WI38 (cell line): ENCODE results near the gene PBLD.
"Not testable (repeated sequence)": the region's sequence is repeated elsewhere in the genome, so short reads cannot be mapped to it uniquely, and the experiment has no call there.

Source experiments
- H3K4me3 ChIP-seq: 2 replicates; pipeline ENCODE4 v1.5.1; 2011; ENCODE audit warnings: low read depth, mild to moderate bottlenecking, control low read depth, low read length
- CTCF ChIP-seq: IDR thresholded peaks from 2 replicates; pipeline ENCODE4 v1.5.1; 2012; ENCODE audit warnings: low read depth, mild to moderate bottlenecking, control low read depth, low read length

The PBLD gene

DNA sequence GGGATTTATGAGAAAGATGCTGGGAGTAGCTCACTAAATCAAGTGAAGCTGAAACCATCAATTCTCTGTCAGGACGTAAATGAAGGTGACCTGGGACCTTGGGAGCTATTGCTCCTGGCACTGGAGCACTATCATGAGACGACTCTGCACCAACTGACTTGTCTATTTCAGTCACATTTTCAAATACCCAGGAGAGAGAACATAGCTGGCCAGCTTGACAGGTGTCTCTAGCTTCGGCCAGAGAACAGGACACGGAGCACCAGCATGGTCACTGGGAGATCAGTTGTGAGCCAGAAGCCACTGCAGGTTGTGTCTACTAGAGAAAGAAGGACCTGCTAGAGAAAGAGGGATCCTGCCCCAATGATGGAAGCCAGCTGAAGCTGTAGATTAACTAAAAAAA is 83.4 kb downstream of the PBLD start:
- no peak for TF ChIP-seq CTCF

DNA sequence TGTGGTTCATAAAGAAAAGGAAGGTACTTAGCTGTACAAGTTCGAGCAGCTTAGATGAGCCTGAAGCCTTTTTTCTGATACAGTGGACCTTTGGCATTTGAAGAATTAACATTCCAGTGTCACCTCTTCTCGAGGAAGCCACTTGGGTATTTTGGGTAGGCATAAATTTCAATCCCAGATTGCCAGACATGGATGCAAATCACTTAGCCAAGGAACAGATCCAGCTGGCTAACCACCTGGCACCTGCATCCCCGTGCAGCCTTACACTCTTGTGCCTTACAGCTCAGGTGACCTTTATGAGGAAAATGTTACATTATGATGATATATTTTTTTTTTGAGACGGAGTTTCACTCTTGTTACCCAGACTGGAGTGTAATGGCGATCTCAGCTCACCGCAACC is 84.8 kb downstream of the PBLD start:
- TF ChIP-seq CTCF, result no peak
- no peak overlapping the region for H3K4me3 ChIP-seq

More for the DNA sequence above, 83.4 kb downstream of the PBLD start:
- no peak overlapping the region for H3K4me3 ChIP-seq

GRCh38 chr10:68246397-68246796 is 86.3 kb downstream of the PBLD start:
- H3K4me3 ChIP-seq, result not testable (repeated sequence)

DNA sequence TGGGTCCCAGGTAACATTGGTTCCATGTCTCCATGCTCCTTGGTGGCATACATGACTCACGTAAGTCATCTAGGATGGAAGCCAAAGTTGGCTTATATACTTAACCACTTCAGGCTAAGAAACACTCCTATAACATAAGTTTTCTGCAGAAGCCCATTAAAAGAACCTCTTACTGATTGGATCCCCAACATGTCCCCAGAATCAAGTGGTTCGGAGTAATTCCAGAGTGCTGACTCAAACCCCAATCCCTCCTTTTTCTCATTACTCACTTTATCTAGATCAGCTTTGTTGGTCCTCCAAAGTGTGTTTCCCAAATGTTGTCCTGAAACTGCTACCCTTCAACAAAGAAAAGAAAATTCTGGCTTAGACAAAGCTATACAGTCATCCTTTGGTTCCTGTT is 90.7 kb downstream of the PBLD start:
- H3K4me3 ChIP-seq, result no peak overlapping the region
- no peak for TF ChIP-seq CTCF

GRCh38 chr10:68239596-68240150 is 93.1 kb downstream of the PBLD start:
- TF ChIP-seq CTCF, result no peak
- no peak overlapping the region for H3K4me3 ChIP-seq

- TF ChIP-seq CTCF, result no peak
Observed at GRCh38 chr10:68239069-68239468, 93.7 kb downstream of the PBLD start.

DNA sequence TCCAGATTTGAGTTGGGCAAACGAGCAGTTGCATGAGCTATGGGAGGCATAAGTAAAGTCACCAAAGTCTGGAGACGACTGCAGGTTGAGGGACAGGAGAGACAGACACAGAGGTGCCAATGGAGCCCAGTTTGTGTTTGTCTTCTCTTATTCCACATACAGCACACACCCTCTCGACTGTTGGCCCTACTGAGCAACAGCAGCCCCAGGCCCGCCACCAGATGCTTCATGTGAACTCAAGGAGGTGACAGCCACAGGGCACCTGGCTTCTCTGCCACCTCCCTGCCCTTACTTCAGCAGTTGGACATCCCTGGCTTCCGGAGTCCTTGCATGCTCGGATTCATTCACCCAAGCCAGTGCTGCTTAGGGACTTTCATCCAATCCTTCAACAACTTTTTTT is 94.4 kb downstream of the PBLD start:
- H3K4me3 ChIP-seq, result no peak overlapping the region
- TF ChIP-seq CTCF, result no peak

More at GRCh38 chr10:68239069-68239468, 93.7 kb downstream of the PBLD start:
- H3K4me3 ChIP-seq, result no peak overlapping the region

GRCh38 chr10:68237173-68237572 is 95.6 kb downstream of the PBLD start:
- H3K4me3 ChIP-seq, result no peak overlapping the region
- TF ChIP-seq CTCF, result no peak
